Activated naive CD4-positive, alpha-beta T cell (primary cell): Measurements from ENCODE around the gene SELENOS.
"Not testable (repeated sequence)": the region's sequence is repeated elsewhere in the genome, so short reads cannot be mapped to it uniquely, and the experiment has no call there.

ENCODE experiments used
- DNase-seq, 4 experiments: peaks; one replicate each; lab custom pipeline; 2025; lab: John Stamatoyannopoulos, UW

SELENOS gene

GRCh38 chr15:101309436-101310160 is 32.3 kb upstream of the SELENOS start:
- no peak for DNase-seq

GRCh38 chr15:101308604-101309435 is 31.5 kb upstream of the SELENOS start:
- DNase-seq = no peak

GRCh38 chr15:101307897-101308603 is 30.8 kb upstream of the SELENOS start:
- no peak for DNase-seq

- DNase-seq = no peak
Observed at GRCh38 chr15:101307048-101307896, 30.0 kb upstream of the SELENOS start.

- DNase-seq = no peak
Observed at GRCh38 chr15:101306341-101307047, 29.2 kb upstream of the SELENOS start.

GRCh38 chr15:101305820-101306255 is 28.6 kb upstream of the SELENOS start:
- no peak for DNase-seq

GRCh38 chr15:101303408-101303807 is 26.1 kb upstream of the SELENOS start:
- DNase-seq = no peak

GRCh38 chr15:101296418-101297405 is 19.4 kb upstream of the SELENOS start:
- DNase-seq = no peak

- peak in 1 of 4 experiments; percentile 46 for DNase-seq
Observed at GRCh38 chr15:101295607-101296161, 18.4 kb upstream of the SELENOS start.

- peak; percentile 94 to 98 (median 96) for DNase-seq
Observed at GRCh38 chr15:101294731-101295606, 17.7 kb upstream of the SELENOS start, which contains the start of gene SNRPA1. Gene SNRPA1 (minus strand): TSS chr15:101295248. CDS start chr15:101295178, 70 bp downstream.

- no peak for DNase-seq
Observed at GRCh38 chr15:101293122-101293521, 15.8 kb upstream of the SELENOS start.

- no peak for DNase-seq
Observed at GRCh38 chr15:101288905-101289513, 11.7 kb upstream of the SELENOS start.

GRCh38 chr15:101287342-101287741 is 10.1 kb upstream of the SELENOS start:
- DNase-seq = not testable (repeated sequence)

- no peak for DNase-seq
Observed at GRCh38 chr15:101286471-101287114, 9.3 kb upstream of the SELENOS start.

- no peak for DNase-seq
Observed at GRCh38 chr15:101283931-101284330, 6.6 kb upstream of the SELENOS start.

GRCh38 chr15:101280007-101280406 is 2.7 kb upstream of the SELENOS start:
- no peak for DNase-seq

- DNase-seq = no peak
Observed at GRCh38 chr15:101277943-101278564, 769 bp upstream of the SELENOS start.
